SH-SY5Y (cell line): ENCODE measurements around the gene RNPS1.

Source experiments
- GATA2 ChIP-seq: IDR thresholded peaks from 2 replicates; pipeline ENCODE4 v1.6.1; 2011; ENCODE audit warnings: mild to moderate bottlenecking, low read depth, low read length
- GATA3 ChIP-seq: IDR thresholded peaks from 2 replicates; pipeline ENCODE4 v1.6.1; 2011; ENCODE audit warnings: low read depth, mild to moderate bottlenecking, low read length, moderate library complexity

GRCh38 chr16:2260250-2260649 is 7.7 kb downstream of the RNPS1 start:
- TF ChIP-seq GATA3: no peak
- TF ChIP-seq GATA2: no peak
